ENCODE results near the gene KIF16B. TPM values are rescaled to one million over a fixed set of nuclear protein-coding genes. Genes with fewer than 3 reads are reported as not detected.

KIF16B gene
- total RNA-seq, 6 experiments from 2014 or later: 8.4 to 15.9 (median 11.7) TPM

DNA sequence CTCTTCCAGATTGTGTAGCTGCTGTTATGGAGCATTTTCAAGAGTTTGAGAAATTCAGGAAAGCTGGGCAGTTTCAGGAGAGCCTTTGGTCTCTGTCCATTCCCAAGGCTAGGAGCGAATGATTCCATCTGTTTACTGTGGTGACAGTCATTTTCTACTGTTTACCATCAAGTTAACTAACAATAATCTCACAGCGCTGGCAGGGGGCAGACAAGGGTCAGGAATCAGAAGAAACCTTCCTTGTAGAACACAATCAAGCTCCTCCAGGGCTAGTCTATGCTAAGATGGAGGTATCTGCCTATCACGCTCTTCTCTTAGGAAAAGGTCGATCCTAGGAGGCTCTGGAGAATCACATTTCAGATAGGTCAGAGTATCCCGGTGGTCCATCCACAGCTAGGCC is 293.9 kb downstream of the KIF16B start:
- Histone ChIP-seq H3K27me3 (no peaks in the 10 kb centered on the region), H3K27ac (no peak overlapping the region), H3K9me3 (no peaks in the 10 kb centered on the region), H3K4me3 (no peak overlapping the region), H3K36me3 (no peaks in the 10 kb centered on the region), H3K4me1 (no peaks in the 10 kb centered on the region)
- no peak for ATAC-seq
- DNase-seq: no peak
- intact Hi-C loops (cut with DNase I): no loop called here
- TF ChIP-seq, protein P1, sequence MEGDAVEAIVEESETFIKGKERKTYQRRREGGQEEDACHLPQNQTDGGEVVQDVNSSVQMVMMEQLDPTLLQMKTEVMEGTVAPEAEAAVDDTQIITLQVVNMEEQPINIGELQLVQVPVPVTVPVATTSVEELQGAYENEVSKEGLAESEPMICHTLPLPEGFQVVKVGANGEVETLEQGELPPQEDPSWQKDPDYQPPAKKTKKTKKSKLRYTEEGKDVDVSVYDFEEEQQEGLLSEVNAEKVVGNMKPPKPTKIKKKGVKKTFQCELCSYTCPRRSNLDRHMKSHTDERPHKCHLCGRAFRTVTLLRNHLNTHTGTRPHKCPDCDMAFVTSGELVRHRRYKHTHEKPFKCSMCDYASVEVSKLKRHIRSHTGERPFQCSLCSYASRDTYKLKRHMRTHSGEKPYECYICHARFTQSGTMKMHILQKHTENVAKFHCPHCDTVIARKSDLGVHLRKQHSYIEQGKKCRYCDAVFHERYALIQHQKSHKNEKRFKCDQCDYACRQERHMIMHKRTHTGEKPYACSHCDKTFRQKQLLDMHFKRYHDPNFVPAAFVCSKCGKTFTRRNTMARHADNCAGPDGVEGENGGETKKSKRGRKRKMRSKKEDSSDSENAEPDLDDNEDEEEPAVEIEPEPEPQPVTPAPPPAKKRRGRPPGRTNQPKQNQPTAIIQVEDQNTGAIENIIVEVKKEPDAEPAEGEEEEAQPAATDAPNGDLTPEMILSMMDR (IDR thresholded peaks at IDR 0.05): no peak
- TF ChIP-seq POLR2A (IDR thresholded peaks at IDR 0.05): no peak
- WGBS (ENCODE audit: insufficient coverage, low coverage, low lambda C conversion rate, missing lambda C conversion rate): 75% methylated on average over 4 of the region's 5 CpGs

DNA sequence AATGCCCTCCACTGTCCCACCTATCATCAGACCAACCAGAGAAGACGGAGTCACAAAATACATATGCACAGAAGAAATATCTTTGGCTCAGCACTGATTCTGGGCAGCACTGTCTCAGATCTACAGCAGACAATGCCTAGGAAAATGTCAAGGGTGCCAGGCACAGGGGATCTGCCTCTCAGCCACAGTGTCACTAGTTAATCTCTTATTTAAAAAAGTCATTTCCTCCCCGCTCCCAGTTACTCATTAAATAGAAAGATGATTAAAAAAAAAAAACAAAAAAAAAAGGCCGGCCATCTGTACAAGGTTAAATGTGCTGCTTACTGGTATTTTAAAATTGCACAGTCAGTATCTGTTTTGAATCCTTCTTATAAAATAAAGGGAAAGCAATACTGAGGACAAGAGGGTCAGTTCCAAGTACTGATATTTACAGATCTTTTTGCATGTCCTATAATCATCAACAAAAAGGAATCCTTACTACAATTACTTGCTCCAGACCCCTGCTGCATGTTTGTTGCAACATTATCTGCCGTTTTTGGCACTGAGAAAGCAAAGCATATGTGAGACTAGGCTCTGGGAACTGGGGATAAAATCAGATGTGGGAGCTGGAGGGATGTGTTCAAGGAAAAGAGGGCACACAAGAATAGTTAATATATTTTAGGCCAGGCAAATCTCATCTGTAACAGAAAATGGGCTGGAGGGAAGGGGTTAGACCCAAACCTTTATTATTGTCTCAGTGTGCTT is 299.3 kb downstream of the KIF16B start:
- intact Hi-C loops (cut with DNase I): no loop called here
- ATAC-seq: no peak
- WGBS (ENCODE audit: insufficient coverage, low coverage, low lambda C conversion rate, missing lambda C conversion rate): 65% methylated on average over 4 of the region's 4 CpGs
- no peaks in the 10 kb centered on the region for H3K36me3 ChIP-seq
- no peak for DNase-seq
- no peak for TF ChIP-seq POLR2A (IDR thresholded peaks at IDR 0.05)
- TF ChIP-seq, protein P1 (IDR thresholded peaks at IDR 0.05): no peak
- no peaks in the 10 kb centered on the region for H3K4me1 ChIP-seq
- H3K27me3 ChIP-seq: no peaks in the 10 kb centered on the region
- H3K27ac ChIP-seq: no peak overlapping the region
- no peaks in the 10 kb centered on the region for H3K9me3 ChIP-seq
- H3K4me3 ChIP-seq: no peak overlapping the region

DNA sequence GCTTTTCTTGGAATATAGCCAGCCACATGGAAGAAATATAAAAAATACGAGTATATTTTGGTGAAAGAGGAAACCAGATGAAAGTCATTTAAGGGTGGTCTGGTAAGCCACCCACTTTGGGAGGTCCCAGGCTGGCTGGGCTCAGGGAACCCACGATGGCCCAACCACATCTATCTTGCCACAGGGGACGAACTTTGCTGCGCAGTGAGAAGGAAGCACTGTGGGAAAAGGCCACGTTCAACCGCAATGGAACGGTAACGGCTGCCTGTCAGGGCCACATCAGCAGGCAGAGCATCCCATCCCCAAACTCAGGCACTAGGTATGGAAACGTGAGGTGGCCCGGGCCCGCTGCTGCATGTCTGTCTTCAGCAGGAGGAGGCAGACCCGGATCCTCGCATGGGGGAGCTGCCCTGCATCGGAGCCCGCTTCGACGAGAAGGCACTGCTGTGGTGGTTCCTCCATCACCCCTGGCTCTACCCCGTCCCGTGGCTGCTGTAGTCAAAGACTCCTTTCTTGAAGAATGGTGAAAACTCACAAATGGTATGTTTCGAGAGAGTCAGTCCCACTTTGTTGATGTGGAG is 300.4 kb downstream of the KIF16B start:
- WGBS (ENCODE audit: insufficient coverage, low coverage, low lambda C conversion rate, missing lambda C conversion rate): 92% methylated on average over 6 of the region's 20 CpGs

DNA sequence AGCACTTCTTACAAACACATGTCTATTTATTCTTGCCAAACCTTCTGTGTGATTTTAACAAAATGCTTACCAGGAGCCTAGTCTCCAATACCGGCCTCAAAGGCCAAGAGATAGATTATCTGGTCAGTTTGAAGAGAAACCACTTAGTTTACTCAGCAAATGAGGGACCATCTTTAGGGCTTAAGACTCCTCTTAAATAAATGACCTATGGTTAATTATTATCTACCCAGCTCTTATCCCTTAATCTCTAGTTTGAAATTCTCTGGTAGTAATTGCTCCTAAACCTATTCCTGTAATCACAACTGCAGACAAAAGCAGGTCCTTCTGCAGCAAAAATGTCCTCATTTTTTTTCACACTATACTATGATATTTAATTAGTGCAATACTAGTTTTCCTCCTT is 301.8 kb downstream of the KIF16B start:
- H3K27me3 ChIP-seq: no peaks in the 10 kb centered on the region

More for the DNA sequence above, 300.4 kb downstream of the KIF16B start:
- no peak for DNase-seq
- no peak overlapping the region for H3K4me3 ChIP-seq
- ATAC-seq: no peak
- H3K36me3 ChIP-seq: no peaks in the 10 kb centered on the region
- intact Hi-C loops (cut with DNase I): no loop called here
- H3K27ac ChIP-seq: no peak overlapping the region
- H3K9me3 ChIP-seq: no peaks in the 10 kb centered on the region
- TF ChIP-seq POLR2A (IDR thresholded peaks at IDR 0.05): no peak
- TF ChIP-seq, protein P1 (IDR thresholded peaks at IDR 0.05): no peak
- no peaks in the 10 kb centered on the region for H3K4me1 ChIP-seq
- H3K27me3 ChIP-seq: no peaks in the 10 kb centered on the region

More for the DNA sequence above, 301.8 kb downstream of the KIF16B start:
- intact Hi-C loops (cut with DNase I): no loop called here
- no peak for TF ChIP-seq POLR2A (IDR thresholded peaks at IDR 0.05)
- TF ChIP-seq, protein P1 (IDR thresholded peaks at IDR 0.05): no peak
- 88% methylated on average over 1 of the region's 1 CpG for WGBS (ENCODE audit: insufficient coverage, low coverage, low lambda C conversion rate, missing lambda C conversion rate)
- DNase-seq (no peak), ATAC-seq (no peak)
- no peak overlapping the region for H3K4me3 ChIP-seq
- H3K4me1 ChIP-seq: no peaks in the 10 kb centered on the region
- H3K27ac ChIP-seq: no peak overlapping the region
- H3K9me3 ChIP-seq: no peaks in the 10 kb centered on the region
- H3K36me3 ChIP-seq: no peaks in the 10 kb centered on the region
